Hair follicle dermal papilla cell (primary cell): ENCODE results near the gene FNDC11. TPM values are rescaled to one million over a fixed set of nuclear protein-coding genes. Genes with fewer than 3 reads are reported as not detected.

Source experiments
- total RNA-seq: library from RNA; depleted of rRNA; stranded (reverse); fragments of >200 nt; gene quantifications from 2 replicates; pipeline ENCODE4 v1.2.3, GENCODE V29; 2012

Gene FNDC11
- total RNA-seq = 0.65 and 0.73 TPM in 2 replicates

GRCh38 chr20:63553933-63554290 is at the start of gene FNDC11:
Gene FNDC11, plus strand, starts transcription at chr20:63554159. Its CDS starts 1,505 bp downstream, at chr20:63555664.

GRCh38 chr20:63520504-63520933 is 33.4 kb upstream of the FNDC11 start, which contains the start of gene PPDPF:
Gene PPDPF, plus strand, starts transcription at chr20:63520765. Its CDS starts 544 bp downstream, at chr20:63521309.

DNA sequence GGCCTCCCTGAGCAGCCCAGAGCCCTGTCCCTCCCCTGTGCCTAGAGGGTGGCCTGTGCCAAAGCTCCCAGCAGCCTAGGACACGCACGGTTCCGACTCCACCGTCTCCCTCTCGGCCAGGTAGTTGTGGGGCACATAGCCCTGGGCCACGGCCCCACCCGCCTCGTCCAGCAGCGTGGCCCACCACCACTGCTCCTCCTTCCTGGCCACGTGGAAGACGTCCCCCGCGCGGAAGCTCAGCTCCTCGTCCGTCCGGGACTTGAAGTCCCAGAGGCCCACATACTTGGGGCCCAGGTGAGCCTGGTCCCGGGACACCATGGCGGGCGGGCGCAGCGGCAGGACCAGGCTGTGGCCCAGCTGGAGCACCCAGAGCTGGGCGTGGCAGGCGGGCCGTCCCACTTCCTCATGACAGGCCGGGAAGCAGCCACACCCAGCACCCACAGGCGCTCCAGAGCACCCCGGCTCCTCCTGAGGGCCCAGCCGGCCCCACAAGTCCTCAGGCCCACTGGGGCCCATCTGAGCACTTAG is 16.9 kb upstream of the FNDC11 start, which contains the start of gene PTK6:
Gene PTK6, minus strand, starts transcription at position 380 of the 528 bp plus-strand sequence. Its CDS starts 62 bp downstream, at position 318.

GRCh38 chr20:63547725-63548480 is 6.1 kb upstream of the FNDC11 start, which contains the start of gene SRMS:
Gene SRMS, minus strand, starts transcription at chr20:63547749. Its CDS starts 286 bp downstream, at chr20:63547463.

GRCh38 chr20:63574156-63574828 is 20.3 kb downstream of the FNDC11 start, which contains the start of gene HELZ2:
Gene HELZ2, minus strand, starts transcription at chr20:63574239. Its CDS starts 1,854 bp downstream, at chr20:63572385.

Other genes starting within 250 kb of the FNDC11 start
- not detected in 2 replicates for gene CHRNA4, start 192.8 kb upstream of the FNDC11 start, total RNA-seq
- gene KCNQ2, start 81.5 kb upstream of the FNDC11 start, total RNA-seq = not detected in 2 replicates
- gene EEF1A2, start 55.1 kb upstream of the FNDC11 start, total RNA-seq = under 0.01 and 0.24 TPM in 2 replicates
- gene PPDPF, start 33.4 kb upstream of the FNDC11 start, total RNA-seq = 55.9 and 56.3 TPM in 2 replicates
- gene PTK6, start 16.8 kb upstream of the FNDC11 start, total RNA-seq = under 0.01 and 0.12 TPM in 2 replicates
- not detected in 2 replicates for gene SRMS, start 6.4 kb upstream of the FNDC11 start, total RNA-seq
- 56.1 and 77.4 TPM in 2 replicates for gene HELZ2, start 20.1 kb downstream of the FNDC11 start, total RNA-seq
- gene GMEB2, start 72.9 kb downstream of the FNDC11 start, total RNA-seq = 15.1 and 16.6 TPM in 2 replicates
- 10.0 and 12.0 TPM in 2 replicates for gene STMN3, start 99.3 kb downstream of the FNDC11 start, total RNA-seq
- gene RTEL1, start 104.2 kb downstream of the FNDC11 start, total RNA-seq = 16.9 and 21.3 TPM in 2 replicates
- gene TNFRSF6B, start 142.5 kb downstream of the FNDC11 start, total RNA-seq = 2.2 and 8.0 TPM in 2 replicates
- gene ARFRP1, start 153.8 kb downstream of the FNDC11 start, total RNA-seq = 26.6 and 32.0 TPM in 2 replicates
- 14.1 and 16.4 TPM in 2 replicates for gene ZGPAT, start 153.9 kb downstream of the FNDC11 start, total RNA-seq
- gene LIME1, start 182.5 kb downstream of the FNDC11 start, total RNA-seq = 4.5 and 4.6 TPM in 2 replicates
- gene SLC2A4RG, start 185.6 kb downstream of the FNDC11 start, total RNA-seq = 41.5 and 45.7 TPM in 2 replicates